Astrocyte of the spinal cord (primary cell): ENCODE data around the gene AP3S1.

Experiments
- DNase-seq: peaks from one replicate; pipeline ENCODE4 v3.0.0; 2011; ENCODE audit warnings: low read depth, low spot score
- H3K4me3 ChIP-seq: 2 replicates; pipeline ENCODE4 v1.5.1; 2011; ENCODE audit warnings: low read depth, mild to moderate bottlenecking, low read length, moderate library complexity
- in situ Hi-C: cut with HindIII; loops from 2 replicates; pipeline ENCODE4 v1.10.0; 2017; ENCODE audit warnings: low sequenced_read_pairs
- TF ChIP-seq, protein P1 (sequence below): IDR thresholded peaks from 2 replicates; pipeline ENCODE4 v1.5.1; 2012; ENCODE audit warnings: low read depth, mild to moderate bottlenecking, low read length, inconsistent platforms

Gene AP3S1

DNA sequence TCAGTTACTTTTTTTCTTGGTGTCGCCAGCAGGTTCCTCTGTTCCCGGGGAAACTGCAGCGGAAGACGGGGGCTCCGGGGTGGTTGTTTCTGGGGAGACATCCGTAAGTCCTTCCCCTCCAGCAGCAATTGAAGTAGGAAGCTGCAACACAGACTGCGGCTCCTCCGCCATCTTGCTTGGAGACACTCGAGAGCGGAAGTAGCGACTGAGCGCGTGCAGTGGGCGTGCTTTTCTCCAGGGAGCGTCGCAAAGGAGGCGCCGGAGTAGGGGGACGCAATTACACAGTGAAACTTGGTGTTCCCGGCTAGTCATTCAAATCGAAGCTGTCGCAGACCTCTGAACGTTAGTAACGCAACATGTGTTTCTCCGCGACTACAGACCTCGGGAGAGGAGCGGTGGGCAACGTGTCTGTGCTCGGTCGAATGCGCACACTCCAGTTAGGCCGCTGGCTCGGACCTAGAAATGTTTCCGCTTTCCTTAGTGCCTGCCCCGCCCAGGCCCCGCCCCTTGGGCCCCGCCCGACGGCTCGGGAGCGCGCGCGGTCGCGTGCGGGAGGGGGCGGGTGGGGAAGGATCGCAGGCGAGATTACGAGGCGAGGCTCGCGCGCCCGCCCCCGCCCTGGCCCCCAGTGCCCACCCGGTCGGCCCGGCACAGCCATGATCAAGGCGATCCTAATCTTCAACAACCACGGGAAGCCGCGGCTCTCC is at the start of gene AP3S1, which contains the start of gene ATG12:
AP3S1 (plus strand) TSS at position 554 of the 707 bp plus-strand sequence; CDS start at position 657, 103 bp downstream.
ATG12 (minus strand) TSS at position 184 of the 707 bp plus-strand sequence; CDS start at position 171, 13 bp downstream.
- in situ Hi-C loops, result no loop called here
- H3K4me3 ChIP-seq, result peak within 1 kb of the TSS; percentile 82
- TF ChIP-seq, protein P1, sequence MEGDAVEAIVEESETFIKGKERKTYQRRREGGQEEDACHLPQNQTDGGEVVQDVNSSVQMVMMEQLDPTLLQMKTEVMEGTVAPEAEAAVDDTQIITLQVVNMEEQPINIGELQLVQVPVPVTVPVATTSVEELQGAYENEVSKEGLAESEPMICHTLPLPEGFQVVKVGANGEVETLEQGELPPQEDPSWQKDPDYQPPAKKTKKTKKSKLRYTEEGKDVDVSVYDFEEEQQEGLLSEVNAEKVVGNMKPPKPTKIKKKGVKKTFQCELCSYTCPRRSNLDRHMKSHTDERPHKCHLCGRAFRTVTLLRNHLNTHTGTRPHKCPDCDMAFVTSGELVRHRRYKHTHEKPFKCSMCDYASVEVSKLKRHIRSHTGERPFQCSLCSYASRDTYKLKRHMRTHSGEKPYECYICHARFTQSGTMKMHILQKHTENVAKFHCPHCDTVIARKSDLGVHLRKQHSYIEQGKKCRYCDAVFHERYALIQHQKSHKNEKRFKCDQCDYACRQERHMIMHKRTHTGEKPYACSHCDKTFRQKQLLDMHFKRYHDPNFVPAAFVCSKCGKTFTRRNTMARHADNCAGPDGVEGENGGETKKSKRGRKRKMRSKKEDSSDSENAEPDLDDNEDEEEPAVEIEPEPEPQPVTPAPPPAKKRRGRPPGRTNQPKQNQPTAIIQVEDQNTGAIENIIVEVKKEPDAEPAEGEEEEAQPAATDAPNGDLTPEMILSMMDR, result no peak
- peak; percentile 96 for DNase-seq

DNA sequence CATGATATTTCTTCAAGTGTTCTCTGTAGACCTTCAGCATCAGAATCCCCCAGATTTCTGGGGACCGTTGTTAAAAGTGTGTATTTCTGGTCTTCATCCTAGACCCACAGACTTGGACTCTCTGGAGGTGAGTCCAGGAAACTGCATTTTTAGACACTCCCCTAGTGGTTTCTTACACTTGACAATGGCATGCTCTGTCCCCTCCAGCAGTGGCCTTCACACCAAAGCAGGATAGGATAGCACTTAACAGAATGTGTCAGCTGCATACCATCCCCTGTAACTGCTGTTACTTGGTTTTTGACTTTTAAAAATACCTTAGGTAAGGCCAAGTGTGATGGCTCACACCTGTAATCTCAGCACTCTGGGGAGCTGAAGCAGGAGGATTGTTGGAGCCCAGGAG is 46.0 kb upstream of the AP3S1 start:
- TF ChIP-seq, protein P1, result no peak
- H3K4me3 ChIP-seq, result no peak overlapping the region
- no peak for DNase-seq
- in situ Hi-C loops, result no loop called here

DNA sequence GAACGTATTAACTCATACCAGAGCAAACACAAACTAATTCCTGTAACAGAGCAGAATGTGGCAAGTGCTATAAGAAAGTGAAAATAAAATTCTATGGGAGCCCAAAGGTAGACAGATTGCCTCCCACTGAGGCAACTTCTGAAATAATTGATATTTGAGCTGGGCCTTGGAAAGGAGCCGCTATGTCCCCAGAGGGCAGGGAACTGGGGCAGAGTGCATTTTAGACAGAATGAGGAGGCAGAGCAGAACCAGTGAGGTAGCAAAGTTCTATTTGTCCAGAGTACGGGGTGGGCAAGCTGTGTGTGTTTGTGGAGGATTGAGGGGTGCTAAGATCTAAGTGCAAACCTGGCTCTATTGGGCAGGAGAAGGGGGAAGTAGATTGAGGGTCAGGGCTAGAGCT is 45.1 kb upstream of the AP3S1 start:
- DNase-seq, result no peak
- in situ Hi-C loops, result no loop called here
- TF ChIP-seq, protein P1, result no peak
- no peak overlapping the region for H3K4me3 ChIP-seq

DNA sequence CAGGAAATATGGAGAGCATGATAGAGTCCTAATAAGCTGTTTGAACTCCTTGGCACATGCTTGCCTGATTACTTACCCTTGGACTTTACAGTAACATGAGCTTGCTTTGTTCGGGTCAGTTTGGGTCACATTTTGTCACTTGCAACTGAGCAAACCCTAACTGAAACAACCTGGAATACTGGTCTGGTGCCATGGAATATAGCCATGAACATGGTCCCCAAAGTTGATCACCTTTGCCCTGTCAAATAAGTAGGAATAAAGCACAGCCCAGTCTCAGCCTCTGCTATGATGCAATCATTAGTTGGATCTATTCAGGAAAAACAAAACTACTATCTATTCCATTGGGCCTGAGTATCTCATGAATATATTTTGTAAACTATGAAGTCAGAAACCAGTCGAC is 43.5 kb upstream of the AP3S1 start:
- in situ Hi-C loops, result no loop called here
- DNase-seq, result no peak
- TF ChIP-seq, protein P1, result no peak
- H3K4me3 ChIP-seq, result no peak overlapping the region

DNA sequence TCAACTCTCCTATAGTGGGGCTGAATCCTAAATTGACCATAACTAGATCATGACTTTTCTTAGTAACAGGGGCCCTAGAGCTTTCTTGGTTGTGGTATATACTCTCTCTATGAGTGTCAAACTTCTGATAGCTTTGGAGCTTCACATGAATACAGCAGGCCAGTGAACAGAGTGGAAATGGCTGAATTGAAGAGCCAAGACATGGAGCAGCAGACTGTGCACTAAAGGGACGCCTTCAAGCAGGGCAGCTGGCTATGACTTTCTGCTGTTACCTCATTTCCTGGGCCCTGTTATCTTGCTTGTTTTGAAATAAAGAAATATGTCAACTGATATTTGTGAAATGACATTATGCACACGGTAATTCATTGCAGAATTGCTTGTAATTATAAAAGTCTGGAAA is 41.6 kb upstream of the AP3S1 start:
- no peak overlapping the region for H3K4me3 ChIP-seq
- TF ChIP-seq, protein P1, result no peak
- no peak for DNase-seq
- in situ Hi-C loops, result no loop called here

DNA sequence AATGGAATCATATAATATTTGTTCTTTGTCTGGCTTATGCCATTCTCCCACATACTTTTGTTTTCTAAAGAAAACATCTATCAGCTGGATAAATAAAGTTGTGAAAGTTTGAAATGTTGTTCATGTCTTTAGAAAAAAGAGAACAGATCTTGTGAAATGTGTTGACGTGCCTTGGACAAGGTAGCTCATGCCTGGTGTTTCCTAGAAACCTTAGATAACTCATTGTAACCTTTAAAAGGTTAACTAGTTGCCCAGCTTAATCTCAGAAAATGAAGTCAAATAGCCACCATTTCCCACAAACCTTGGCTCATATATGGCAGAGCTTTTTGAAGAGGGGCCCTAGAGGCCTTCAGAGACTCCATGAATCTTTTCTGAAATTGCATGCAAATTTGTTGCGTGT is 40.6 kb upstream of the AP3S1 start:
- no peak overlapping the region for H3K4me3 ChIP-seq
- in situ Hi-C loops, result no loop called here
- no peak for DNase-seq
- TF ChIP-seq, protein P1, result no peak
